Neural cell (in vitro differentiated cells): ENCODE data around the gene FRMD1. TPM values are rescaled to one million over a fixed set of nuclear protein-coding genes. Genes with fewer than 3 reads are reported as not detected.

Experiments used
- H2AFZ ChIP-seq: fragments of 200-600, 300-800 bp; sonication (generic), shearing (Covaris generic); 2 replicates; pipeline ENCODE4 v1.6.0; 2014; ENCODE audit warnings: low read depth, mild to moderate bottlenecking, antibody characterized with exemption, low read length, moderate library complexity
- H3F3A ChIP-seq: fragments of 200-600 bp; shearing (Covaris generic); 2 replicates; pipeline ENCODE4 v1.6.1; 2016; ENCODE audit warnings: mild to moderate bottlenecking, moderate library complexity, mixed read lengths, antibody characterized with exemption, low read length; ENCODE audit not compliant: insufficient read depth, poor library complexity, severe bottlenecking
- H3K27ac ChIP-seq: fragments of 200-600, 300-800 bp; sonication (generic), shearing (Covaris generic); 2 replicates; pipeline ENCODE4 v1.5.1; 2014; ENCODE audit warnings: mild to moderate bottlenecking, low read length, moderate library complexity
- H3K27me3 ChIP-seq: fragments of 300-800, 200-600 bp; sonication (generic), shearing (Covaris generic); 2 replicates; pipeline ENCODE4 v1.6.0; 2014; ENCODE audit warnings: mild to moderate bottlenecking, low read depth, low read length, moderate library complexity; ENCODE audit not compliant: insufficient read depth
- H3K36me3 ChIP-seq: fragments of 300-800, 200-600 bp; sonication (generic), shearing (Covaris generic); 2 replicates; pipeline ENCODE4 v1.5.1; 2014; ENCODE audit warnings: mild to moderate bottlenecking, antibody characterized with exemption, low read length, moderate library complexity; ENCODE audit not compliant: insufficient read depth
- H3K4me2 ChIP-seq: fragments of 300-800, 200-600 bp; sonication (generic), shearing (Covaris generic); 2 replicates; pipeline ENCODE4 v1.6.0; 2014; ENCODE audit warnings: mild to moderate bottlenecking, low read length
- H3K4me3 ChIP-seq: fragments of 300-800, 200-600 bp; sonication (generic), shearing (Covaris generic); 2 replicates; pipeline ENCODE4 v1.5.1; 2014; ENCODE audit warnings: mild to moderate bottlenecking, low read length, moderate library complexity
- H3K79me2 ChIP-seq: fragments of 200-600 bp; shearing (Covaris generic); replicated peaks from 2 replicates; pipeline ENCODE4 v1.6.0; 2014; ENCODE audit warnings: mild to moderate bottlenecking, low read length, moderate library complexity; ENCODE audit not compliant: insufficient read depth
- H3K9ac ChIP-seq: fragments of 300-800, 200-600 bp; sonication (generic), shearing (Covaris generic); 2 replicates; pipeline ENCODE4 v1.6.1; 2016; ENCODE audit warnings: mild to moderate bottlenecking, low read length, mixed read lengths
- H3K9me2 ChIP-seq: fragments of 200-600 bp; shearing (Covaris generic); 2 replicates; pipeline ENCODE4 v1.6.1; 2016; ENCODE audit warnings: mild to moderate bottlenecking, low read length, mixed read lengths; ENCODE audit not compliant: insufficient read depth
- H3K9me3 ChIP-seq: fragments of 200-600, 300-800 bp; sonication (generic), shearing (Covaris generic); 2 replicates; pipeline ENCODE4 v1.6.1; 2016; ENCODE audit warnings: mild to moderate bottlenecking, mixed run types, low read length, moderate library complexity, mixed read lengths
- H4K20me1 ChIP-seq: fragments of 200-600 bp; shearing (Covaris generic); 2 replicates; pipeline ENCODE4 v1.6.1; 2016; ENCODE audit warnings: mild to moderate bottlenecking, mixed run types; ENCODE audit not compliant: insufficient read depth
- EP300 ChIP-seq: fragments of 450-650 bp; conservative IDR thresholded peaks from 2 replicates; pipeline ENCODE4 v1.6.1; 2014; ENCODE audit warnings: antibody characterized with exemption, mild to moderate bottlenecking, moderate library complexity; ENCODE audit not compliant: poor library complexity, severe bottlenecking
- EZH2 ChIP-seq: fragments of 200-600, 300-800 bp; shearing (Covaris generic), sonication (generic); IDR thresholded peaks from 2 replicates; pipeline ENCODE4 v1.6.1; 2014; ENCODE audit warnings: antibody characterized with exemption, low read length, borderline replicate concordance, mild to moderate bottlenecking; ENCODE audit not compliant: insufficient read depth, poor library complexity, severe bottlenecking
- POLR2AphosphoS5 ChIP-seq: IDR thresholded peaks from 2 replicates; pipeline ENCODE4 v1.6.1; 2012
- RAD21 ChIP-seq: fragments of 450-650 bp; conservative IDR thresholded peaks from 2 replicates; pipeline ENCODE4 v1.6.1; 2014; ENCODE audit warnings: antibody characterized with exemption, mild to moderate bottlenecking, moderate library complexity
- SMC3 ChIP-seq: fragments of 450-650 bp; conservative IDR thresholded peaks from 2 replicates; pipeline ENCODE4 v1.6.1; 2014; ENCODE audit warnings: antibody characterized with exemption, mild to moderate bottlenecking, moderate library complexity; ENCODE audit not compliant: poor library complexity
- TAF1 ChIP-seq: IDR thresholded peaks from 2 replicates; pipeline ENCODE4 v1.6.1; 2012; ENCODE audit warnings: low read depth
- polyA plus RNA-seq: library from polyadenylated mRNA; depleted of rRNA; stranded (reverse); fragments of >200 nt; gene quantifications from 2 replicates; pipeline ENCODE4 v1.2.3, GENCODE V29; 2014
- TF ChIP-seq, protein P1 (sequence below): fragments of 450-650 bp; IDR thresholded peaks from 2 replicates; pipeline ENCODE4 v1.5.1; 2014; ENCODE audit warnings: antibody characterized with exemption, mild to moderate bottlenecking, moderate library complexity; ENCODE audit not compliant: poor library complexity, severe bottlenecking
- TF ChIP-seq, protein P2 (sequence below): IDR thresholded peaks from 2 replicates; pipeline ENCODE4 v1.6.1; 2012; ENCODE audit warnings: borderline replicate concordance

FRMD1 gene
- polyA plus RNA-seq, 1 donor from 2014 or later, result not detected

DNA sequence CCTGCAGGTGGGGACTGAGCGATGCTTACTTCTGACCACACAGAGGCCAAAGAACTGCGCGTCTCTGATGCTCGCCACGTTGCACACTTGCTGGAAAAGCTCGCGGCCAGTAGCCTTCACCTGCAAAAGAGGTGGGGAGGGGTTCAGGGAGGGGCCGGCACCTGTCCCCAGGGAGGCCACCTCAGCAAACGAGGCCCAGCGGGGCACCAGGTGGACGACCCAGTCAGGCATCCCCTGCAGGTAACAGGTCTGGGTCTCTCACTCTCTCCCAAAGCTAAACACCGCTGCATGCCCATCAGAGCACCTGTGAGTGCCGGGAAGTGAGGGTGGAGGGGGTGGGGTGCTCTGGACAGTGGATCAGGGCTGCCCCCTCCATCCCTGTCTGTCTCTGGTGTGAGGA, 3.8 kb downstream of the FRMD1 start:
- no peaks in the 10 kb centered on the region for H3F3A ChIP-seq
- no peaks in the 10 kb centered on the region for H3K9me2 ChIP-seq
- H2AFZ ChIP-seq, result no peak overlapping the region
- H3K9ac ChIP-seq, result no peak overlapping the region
- no peaks in the 10 kb centered on the region for H3K36me3 ChIP-seq
- no peak overlapping the region for H3K4me2 ChIP-seq
- H3K9me3 ChIP-seq, result no peaks in the 10 kb centered on the region
- TF ChIP-seq SMC3, result no peak
- H3K79me2 ChIP-seq, result no peaks in the 10 kb centered on the region
- H4K20me1 ChIP-seq, result no peaks in the 10 kb centered on the region
- H3K27ac ChIP-seq, result no peak overlapping the region
- H3K27me3 ChIP-seq, result no peaks in the 10 kb centered on the region
- no peak overlapping the region for H3K4me3 ChIP-seq

DNA sequence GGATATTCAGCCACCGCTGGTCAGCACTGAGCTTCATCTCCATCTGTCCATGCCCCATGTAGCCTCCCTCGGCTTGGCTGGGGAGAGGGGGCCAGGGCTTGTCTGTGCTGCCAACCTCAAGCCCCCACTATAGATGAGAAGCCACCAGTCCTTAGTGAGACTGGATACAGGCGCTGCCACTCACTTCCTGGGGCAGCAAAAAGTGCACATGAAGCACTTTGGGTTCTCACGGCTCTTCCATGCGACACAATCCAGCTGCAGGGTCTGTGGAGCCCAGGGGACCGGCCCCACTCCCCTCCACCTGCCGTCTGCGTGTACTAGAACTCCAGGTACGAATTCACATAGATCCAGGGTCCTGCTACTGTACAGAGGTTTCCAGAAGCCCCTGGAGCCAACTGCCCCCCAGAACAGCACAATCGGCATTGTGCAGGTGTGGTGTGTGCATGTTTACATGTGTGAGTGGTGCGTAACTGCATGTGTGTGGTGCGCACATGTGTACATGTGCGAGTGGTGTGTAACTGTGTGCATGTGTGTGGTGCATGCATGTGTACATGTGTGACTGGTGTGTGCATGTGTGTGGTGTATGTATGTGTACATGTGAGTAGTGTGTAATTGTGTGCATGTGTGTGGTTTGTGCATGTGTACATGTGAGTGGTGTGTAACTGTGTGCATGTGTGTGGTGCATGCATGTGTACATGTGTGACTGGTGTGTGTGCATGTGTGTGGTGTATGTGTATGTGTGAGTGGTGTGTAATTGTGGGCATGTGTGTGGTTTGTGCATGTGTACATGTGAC, 4.9 kb downstream of the FRMD1 start:
- Histone ChIP-seq H3K27me3 (no peaks in the 10 kb centered on the region), H3F3A (no peaks in the 10 kb centered on the region), H3K36me3 (no peaks in the 10 kb centered on the region), H3K9me2 (no peaks in the 10 kb centered on the region), H3K9me3 (no peaks in the 10 kb centered on the region), H4K20me1 (no peaks in the 10 kb centered on the region), H3K4me2 (no peak overlapping the region), H3K27ac (no peak overlapping the region), H3K4me3 (no peak overlapping the region), H3K79me2 (no peaks in the 10 kb centered on the region), H3K9ac (no peak overlapping the region), H2AFZ (no peak overlapping the region)
- TF ChIP-seq EZH2 (no peak), SMC3 (no peak), POLR2AphosphoS5 (no peak)
- TF ChIP-seq, protein P1, sequence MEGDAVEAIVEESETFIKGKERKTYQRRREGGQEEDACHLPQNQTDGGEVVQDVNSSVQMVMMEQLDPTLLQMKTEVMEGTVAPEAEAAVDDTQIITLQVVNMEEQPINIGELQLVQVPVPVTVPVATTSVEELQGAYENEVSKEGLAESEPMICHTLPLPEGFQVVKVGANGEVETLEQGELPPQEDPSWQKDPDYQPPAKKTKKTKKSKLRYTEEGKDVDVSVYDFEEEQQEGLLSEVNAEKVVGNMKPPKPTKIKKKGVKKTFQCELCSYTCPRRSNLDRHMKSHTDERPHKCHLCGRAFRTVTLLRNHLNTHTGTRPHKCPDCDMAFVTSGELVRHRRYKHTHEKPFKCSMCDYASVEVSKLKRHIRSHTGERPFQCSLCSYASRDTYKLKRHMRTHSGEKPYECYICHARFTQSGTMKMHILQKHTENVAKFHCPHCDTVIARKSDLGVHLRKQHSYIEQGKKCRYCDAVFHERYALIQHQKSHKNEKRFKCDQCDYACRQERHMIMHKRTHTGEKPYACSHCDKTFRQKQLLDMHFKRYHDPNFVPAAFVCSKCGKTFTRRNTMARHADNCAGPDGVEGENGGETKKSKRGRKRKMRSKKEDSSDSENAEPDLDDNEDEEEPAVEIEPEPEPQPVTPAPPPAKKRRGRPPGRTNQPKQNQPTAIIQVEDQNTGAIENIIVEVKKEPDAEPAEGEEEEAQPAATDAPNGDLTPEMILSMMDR, result no peak

DNA sequence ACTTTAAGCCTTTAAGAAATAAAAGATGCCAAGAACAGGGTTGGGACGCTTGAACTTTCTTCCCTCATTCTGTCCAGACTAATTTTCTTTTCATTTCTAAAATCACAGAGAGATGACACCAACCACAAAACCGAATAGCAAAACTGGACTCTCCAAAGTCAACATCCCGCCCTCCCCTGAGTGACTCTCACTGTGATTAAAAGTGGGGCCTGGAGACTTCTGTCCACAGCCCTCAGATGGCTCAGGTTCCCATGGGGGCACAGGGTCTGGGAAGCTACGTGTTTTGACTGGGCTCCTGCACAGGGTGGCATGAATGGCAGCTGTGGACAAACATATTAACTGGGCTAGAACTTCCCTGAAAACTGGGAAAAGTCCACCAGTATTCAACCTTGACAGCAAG, 6.3 kb downstream of the FRMD1 start:
- Histone ChIP-seq H3K9me3 (no peaks in the 10 kb centered on the region), H3K4me2 (no peak overlapping the region), H3K4me3 (no peak overlapping the region), H2AFZ (no peak overlapping the region), H4K20me1 (no peaks in the 10 kb centered on the region), H3K9me2 (no peaks in the 10 kb centered on the region), H3K27me3 (no peaks in the 10 kb centered on the region), H3K36me3 (no peaks in the 10 kb centered on the region), H3K9ac (no peak overlapping the region), H3F3A (no peaks in the 10 kb centered on the region), H3K79me2 (no peaks in the 10 kb centered on the region), H3K27ac (no peak overlapping the region)
- TF ChIP-seq, protein P1, result no peak
- TF ChIP-seq TAF1 (no peak), EP300 (no peak), RAD21 (no peak)
- TF ChIP-seq, protein P2, sequence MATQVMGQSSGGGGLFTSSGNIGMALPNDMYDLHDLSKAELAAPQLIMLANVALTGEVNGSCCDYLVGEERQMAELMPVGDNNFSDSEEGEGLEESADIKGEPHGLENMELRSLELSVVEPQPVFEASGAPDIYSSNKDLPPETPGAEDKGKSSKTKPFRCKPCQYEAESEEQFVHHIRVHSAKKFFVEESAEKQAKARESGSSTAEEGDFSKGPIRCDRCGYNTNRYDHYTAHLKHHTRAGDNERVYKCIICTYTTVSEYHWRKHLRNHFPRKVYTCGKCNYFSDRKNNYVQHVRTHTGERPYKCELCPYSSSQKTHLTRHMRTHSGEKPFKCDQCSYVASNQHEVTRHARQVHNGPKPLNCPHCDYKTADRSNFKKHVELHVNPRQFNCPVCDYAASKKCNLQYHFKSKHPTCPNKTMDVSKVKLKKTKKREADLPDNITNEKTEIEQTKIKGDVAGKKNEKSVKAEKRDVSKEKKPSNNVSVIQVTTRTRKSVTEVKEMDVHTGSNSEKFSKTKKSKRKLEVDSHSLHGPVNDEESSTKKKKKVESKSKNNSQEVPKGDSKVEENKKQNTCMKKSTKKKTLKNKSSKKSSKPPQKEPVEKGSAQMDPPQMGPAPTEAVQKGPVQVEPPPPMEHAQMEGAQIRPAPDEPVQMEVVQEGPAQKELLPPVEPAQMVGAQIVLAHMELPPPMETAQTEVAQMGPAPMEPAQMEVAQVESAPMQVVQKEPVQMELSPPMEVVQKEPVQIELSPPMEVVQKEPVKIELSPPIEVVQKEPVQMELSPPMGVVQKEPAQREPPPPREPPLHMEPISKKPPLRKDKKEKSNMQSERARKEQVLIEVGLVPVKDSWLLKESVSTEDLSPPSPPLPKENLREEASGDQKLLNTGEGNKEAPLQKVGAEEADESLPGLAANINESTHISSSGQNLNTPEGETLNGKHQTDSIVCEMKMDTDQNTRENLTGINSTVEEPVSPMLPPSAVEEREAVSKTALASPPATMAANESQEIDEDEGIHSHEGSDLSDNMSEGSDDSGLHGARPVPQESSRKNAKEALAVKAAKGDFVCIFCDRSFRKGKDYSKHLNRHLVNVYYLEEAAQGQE, result no peak
